8988T (cell line): Measurements from ENCODE around the gene SDC3.

Experiments used
- DNase-seq: peaks from one replicate; pipeline ENCODE4 v3.0.0; 2011

The SDC3 gene

GRCh38 chr1:30903343-30904034, 5.1 kb downstream of the SDC3 start:
- DNase-seq, result no peak

DNA sequence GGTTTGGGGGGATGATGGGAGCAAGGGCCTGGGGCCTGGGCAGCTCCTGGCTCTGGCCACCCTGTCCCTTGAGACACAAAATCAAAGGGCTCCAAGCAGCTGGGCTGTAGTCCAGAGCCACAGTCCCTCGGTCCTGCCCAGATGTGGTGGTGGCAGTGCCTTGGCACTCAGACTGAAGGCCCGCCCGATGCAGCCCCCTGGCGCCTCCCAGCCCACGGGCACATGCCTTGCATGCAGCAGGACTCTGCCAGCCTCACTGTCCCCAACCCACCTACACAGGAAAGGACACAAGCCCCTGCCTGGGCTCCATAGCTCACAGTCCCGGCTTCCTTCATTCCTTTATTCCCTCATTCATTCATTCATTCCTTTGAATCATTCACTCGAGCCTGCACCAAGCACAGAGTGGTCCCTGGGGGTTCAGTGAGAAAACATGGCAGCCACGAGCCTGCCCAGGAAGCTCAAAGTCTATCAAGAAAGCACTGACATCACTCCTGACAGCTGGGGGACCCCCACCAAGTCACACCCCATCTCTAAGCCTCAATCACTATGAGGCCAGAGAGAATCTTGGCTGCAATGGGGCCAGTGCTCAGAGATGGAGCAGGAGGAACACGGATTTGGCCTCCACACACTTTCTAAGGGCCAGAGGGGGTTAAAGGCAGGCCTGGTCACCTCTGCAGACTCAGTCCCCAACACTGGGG, 5.8 kb downstream of the SDC3 start:
- no peak for DNase-seq

GRCh38 chr1:30901798-30902581, 6.6 kb downstream of the SDC3 start:
- no peak for DNase-seq

DNA sequence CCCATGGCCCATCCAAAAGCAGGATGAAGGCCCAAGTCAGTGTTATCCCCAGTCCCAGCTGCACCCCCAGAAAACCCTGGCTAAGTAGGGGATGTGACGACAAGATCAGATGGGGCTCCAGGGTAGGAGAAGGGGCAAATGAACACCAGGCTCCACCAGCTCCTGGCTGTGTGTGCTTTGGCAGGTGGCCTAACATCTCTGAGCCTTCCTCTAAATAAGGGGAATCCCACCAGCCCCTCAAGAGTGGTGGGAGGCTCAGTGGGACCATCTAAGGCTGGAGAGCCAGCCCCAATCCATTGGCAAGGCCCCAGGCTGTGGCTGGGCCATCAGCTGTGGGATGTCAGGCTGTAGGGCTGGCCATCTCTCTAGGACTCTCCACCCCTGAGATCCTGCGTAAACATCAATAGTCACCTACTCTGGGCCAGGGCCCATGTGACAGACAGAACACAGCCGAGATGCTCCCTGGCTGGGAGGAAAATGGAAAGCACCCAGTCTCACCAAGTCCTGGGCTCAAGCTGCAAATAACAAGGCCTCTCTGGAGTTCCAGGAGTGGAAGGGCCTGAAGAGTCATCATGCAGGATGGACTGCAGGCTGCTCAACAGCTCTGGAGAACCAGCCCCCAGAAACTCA, 7.5 kb downstream of the SDC3 start:
- DNase-seq, result no peak

- DNase-seq, result no peak
Observed at GRCh38 chr1:30900486-30900885, 8.1 kb downstream of the SDC3 start.

GRCh38 chr1:30899577-30900389, 8.8 kb downstream of the SDC3 start:
- DNase-seq, result no peak

- no peak for DNase-seq
Observed at GRCh38 chr1:30898031-30898815, 10.3 kb downstream of the SDC3 start.

GRCh38 chr1:30896905-30897304, 11.7 kb downstream of the SDC3 start:
- DNase-seq, result no peak

DNA sequence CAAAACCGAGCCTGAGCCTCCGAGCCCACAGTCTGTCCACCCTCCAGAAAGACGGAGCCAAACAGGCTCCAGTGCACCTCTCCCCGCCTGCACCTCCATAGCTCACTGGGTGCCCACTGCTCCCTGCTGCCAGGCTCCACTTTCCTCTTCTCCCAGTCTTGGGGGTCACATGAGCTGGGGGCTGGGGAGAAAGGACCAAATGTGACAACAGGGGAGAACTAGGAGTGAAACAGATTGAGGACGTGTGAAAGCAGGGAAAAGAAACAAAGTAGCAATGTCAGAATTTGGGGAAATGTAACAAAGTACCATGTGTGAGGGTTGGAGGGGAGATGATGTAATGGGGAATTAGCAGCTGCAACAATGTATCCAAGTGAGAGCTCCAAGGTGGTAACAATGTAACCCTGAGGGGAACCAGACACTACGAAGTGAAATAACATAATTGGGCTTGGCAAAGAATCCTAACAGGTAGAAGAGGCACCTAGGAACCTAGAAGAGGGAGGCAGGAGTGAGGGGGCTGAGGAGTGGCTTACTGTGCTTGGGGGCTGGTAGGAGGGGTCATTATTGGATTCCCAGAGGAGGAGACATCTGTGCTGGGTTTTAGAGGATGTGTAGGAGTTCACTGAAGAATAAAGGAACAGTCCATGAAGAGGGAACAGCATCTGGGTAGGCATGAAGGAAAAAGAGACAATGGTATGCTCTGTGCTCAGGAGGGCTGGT, 12.5 kb downstream of the SDC3 start:
- DNase-seq, result no peak

GRCh38 chr1:30895382-30895943, 13.1 kb downstream of the SDC3 start:
- no peak for DNase-seq

DNA sequence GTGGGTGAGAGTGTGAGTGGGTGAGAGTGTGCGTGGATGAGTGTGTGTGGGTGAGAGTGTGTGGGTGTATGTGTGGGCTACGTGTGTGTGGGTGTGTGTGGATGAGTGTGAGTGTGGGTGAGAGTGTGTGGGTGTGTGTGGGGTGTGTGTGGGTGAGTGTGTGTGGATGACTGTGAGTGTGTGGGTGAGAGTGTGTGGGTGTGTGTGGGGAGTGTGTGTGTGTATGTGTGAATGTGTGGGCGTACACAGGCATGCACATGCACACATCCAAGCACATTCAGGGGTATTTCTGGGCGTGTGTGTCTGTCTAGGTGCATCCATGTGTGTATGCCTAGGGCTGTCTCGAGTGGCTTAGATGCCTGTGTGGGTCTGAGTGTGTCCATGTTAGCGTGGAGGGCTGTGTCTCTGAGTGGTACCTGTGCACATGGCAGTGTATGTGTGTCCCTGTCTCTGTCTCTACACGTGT, 14.0 kb downstream of the SDC3 start:
- no peak for DNase-seq

DNA sequence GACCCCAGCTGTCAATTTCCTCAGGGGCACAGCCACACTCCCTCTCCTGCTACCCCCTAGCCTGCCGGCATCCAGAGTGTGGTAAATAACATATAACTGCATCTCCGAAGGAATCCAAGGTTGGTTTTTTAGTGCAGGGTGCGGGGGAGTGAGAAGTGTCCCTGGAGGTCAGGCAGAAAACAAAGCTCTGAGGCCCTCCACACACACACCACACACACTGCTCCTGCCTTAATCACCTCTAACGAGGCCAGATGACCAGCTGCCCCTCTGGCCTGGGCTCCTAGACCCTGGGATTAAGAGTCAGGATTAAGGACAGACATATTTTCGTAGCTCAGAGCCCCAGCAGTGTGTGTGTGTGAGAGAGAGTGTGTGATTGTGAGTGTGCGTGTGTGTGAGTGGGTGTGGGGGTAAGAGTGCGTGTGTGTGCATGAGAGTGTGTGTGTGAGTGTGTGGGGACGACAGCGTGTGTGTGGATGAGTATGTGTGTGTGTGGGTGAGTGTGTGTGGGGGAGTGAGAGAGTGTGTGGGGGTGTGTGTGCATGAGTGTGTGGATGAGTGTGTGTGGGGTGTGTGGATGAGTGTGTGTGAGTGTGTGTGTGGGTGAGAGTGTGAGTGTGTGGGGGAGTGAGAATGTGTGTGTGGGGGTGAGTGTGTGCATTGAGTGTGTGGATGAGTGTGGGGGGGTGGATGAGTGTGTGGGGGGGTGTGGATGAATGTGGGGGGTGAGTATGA, 14.6 kb downstream of the SDC3 start:
- no peak for DNase-seq

- no peak for DNase-seq
Observed at GRCh38 chr1:30892671-30893073, 15.9 kb downstream of the SDC3 start.

GRCh38 chr1:30891227-30891552, 17.4 kb downstream of the SDC3 start:
- DNase-seq, result no peak

DNA sequence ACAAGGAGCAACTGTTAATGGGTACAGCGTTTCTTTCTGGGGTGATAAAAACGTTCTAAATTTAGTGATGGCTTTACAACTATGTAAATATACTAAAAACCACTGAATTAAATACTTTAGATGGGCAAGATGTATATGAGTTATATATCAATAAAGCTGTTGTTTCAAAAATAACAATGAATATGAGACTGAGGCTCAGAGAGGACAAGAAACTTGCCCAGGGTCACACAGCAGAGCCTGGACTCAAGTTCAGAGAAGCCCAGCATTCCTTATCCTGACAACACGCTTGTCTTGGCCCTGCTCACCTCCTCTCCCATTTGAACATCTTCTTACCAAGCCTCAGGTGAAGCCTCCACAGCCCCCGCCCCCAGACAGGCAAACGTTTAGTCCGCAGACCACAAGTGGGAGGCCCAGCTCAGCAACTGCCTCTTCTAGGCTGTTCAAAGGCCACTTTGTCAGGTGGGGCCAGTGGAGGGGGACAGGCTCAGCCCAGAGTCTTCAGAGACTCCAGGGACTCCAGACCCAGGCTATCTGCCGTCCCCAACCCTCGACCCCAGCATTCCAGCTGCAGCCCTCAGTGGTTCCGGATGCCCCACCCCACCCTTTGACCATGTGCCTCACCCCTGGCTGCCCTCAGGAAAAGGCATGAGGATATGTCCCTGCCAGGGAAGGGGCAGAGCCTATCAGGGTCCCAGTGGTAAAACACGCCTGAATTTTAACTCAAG, 17.9 kb downstream of the SDC3 start:
- no peak for DNase-seq

GRCh38 chr1:30889511-30889910, 19.0 kb downstream of the SDC3 start:
- no peak for DNase-seq

GRCh38 chr1:30888975-30889374, 19.6 kb downstream of the SDC3 start:
- no peak for DNase-seq

GRCh38 chr1:30888391-30888790, 20.2 kb downstream of the SDC3 start:
- DNase-seq, result no peak
